Breast epithelium (tissue), 3 donors: Measurements from ENCODE around the gene TGM3.

ENCODE experiments used
- CTCF ChIP-seq, 3 donors: fragments of 450-650 bp; IDR thresholded peaks; one replicate each; pipeline ENCODE4 v1.5.1; 2016 to 2017; ENCODE audit warnings: antibody characterized with exemption in 3 of 3, mild to moderate bottlenecking in 3 of 3, moderate library complexity in 3 of 3
- POLR2A ChIP-seq: fragments of 450-650 bp; IDR thresholded peaks from one replicate; pipeline ENCODE4 v1.6.1; 2016; ENCODE audit warnings: antibody characterized with exemption, mild to moderate bottlenecking, moderate library complexity
- POLR2AphosphoS5 ChIP-seq, 3 donors: sonication (generic); formaldehyde crosslinking; IDR thresholded peaks; one replicate each; pipeline ENCODE4 v1.6.1; 2017; ENCODE audit warnings: antibody characterized with exemption in 3 of 3

- TF ChIP-seq POLR2A (no peak), CTCF (IDR thresholded peaks at IDR 0.05) (no peak), POLR2AphosphoS5 (IDR thresholded peaks at IDR 0.05) (no peak)
These were observed 31.7 kb upstream of the TGM3 start for GRCh38 chr20:2264118-2264517.
